Right atrium auricular region (tissue), 2 donors: ENCODE measurements around the gene MMP27. TPM values are rescaled to one million over a fixed set of nuclear protein-coding genes. Genes with fewer than 3 reads are reported as not detected.

Source experiments
- DNase-seq: peaks from one replicate; pipeline ENCODE4 v3.0.0-alpha.2; 2019; ENCODE audit warnings: low spot score
- H3K27ac ChIP-seq, 2 donors: fragments of 200-600 bp; sonication (generic); 1 replicate in 1 of 2; 2 replicates in 1 of 2; pipeline ENCODE4 v1.5.1; 2016 to 2019
- H3K27me3 ChIP-seq, 2 donors: fragments of 200-600 bp; sonication (generic); one replicate each; pipeline versions ENCODE4 v1.5.1 to v1.6.0; 2017 to 2019
- H3K36me3 ChIP-seq: fragments of 200-600 bp; sonication (generic); one replicate; pipeline ENCODE4 v1.5.1; 2016
- H3K4me1 ChIP-seq, 2 donors: fragments of 200-600 bp; sonication (generic); one replicate each; pipeline versions ENCODE4 v1.5.1 to v1.6.0; 2017 to 2019
- H3K4me3 ChIP-seq, 2 donors: fragments of 200-600 bp; sonication (generic); 1 replicate in 1 of 2; 2 replicates in 1 of 2; pipeline ENCODE4 v1.5.1; 2017 to 2019; ENCODE audit warnings: mild to moderate bottlenecking in 1 of 2, moderate library complexity in 1 of 2
- H3K9me3 ChIP-seq, 2 donors: fragments of 200-600 bp; sonication (generic); one replicate each; pipeline ENCODE4 v1.5.1; 2019
- CTCF ChIP-seq, 2 donors: fragments of 200-600 bp; sonication (generic); IDR thresholded peaks; one replicate each; pipeline ENCODE4 v1.5.1; 2019; ENCODE audit warnings: antibody characterized with exemption in 2 of 2
- total RNA-seq, 2 donors: library from RNA; depleted of rRNA; stranded (reverse); fragments of >200 nt; gene quantifications; one replicate each; pipeline ENCODE4 v1.1.0, GENCODE V29; 2016

Gene MMP27
- total RNA-seq, 2 donors from 2014 or later, result not detected

GRCh38 chr11:102708654-102709053, 3.1 kb upstream of the MMP27 start:
- no peak for DNase-seq
- no peaks in the 10 kb centered on the region for H3K36me3 ChIP-seq
- TF ChIP-seq CTCF (IDR thresholded peaks at IDR 0.05), result no peak
- no peak overlapping the region for H3K4me3 ChIP-seq
- no peak overlapping the region for H3K27ac ChIP-seq
- no peaks in the 10 kb centered on the region for H3K4me1 ChIP-seq
- no peaks in the 10 kb centered on the region for H3K27me3 ChIP-seq
- no peaks in the 10 kb centered on the region for H3K9me3 ChIP-seq

- Histone ChIP-seq H3K4me1 (no peaks in the 10 kb centered on the region), H3K4me3 (no peak overlapping the region), H3K36me3 (no peaks in the 10 kb centered on the region), H3K27me3 (no peaks in the 10 kb centered on the region), H3K27ac (no peak overlapping the region), H3K9me3 (no peaks in the 10 kb centered on the region)
- DNase-seq, result no peak
- no peak for TF ChIP-seq CTCF (IDR thresholded peaks at IDR 0.05)
These were observed 728 bp downstream of the MMP27 start for GRCh38 chr11:102704841-102705240.

GRCh38 chr11:102703826-102704493, 1.6 kb downstream of the MMP27 start:
- Histone ChIP-seq H3K27ac (no peak overlapping the region), H3K27me3 (no peaks in the 10 kb centered on the region), H3K9me3 (no peaks in the 10 kb centered on the region), H3K36me3 (no peaks in the 10 kb centered on the region), H3K4me1 (no peaks in the 10 kb centered on the region), H3K4me3 (no peak overlapping the region)
- DNase-seq, result no peak
- no peak for TF ChIP-seq CTCF (IDR thresholded peaks at IDR 0.05)

- H3K27ac ChIP-seq, result no peak overlapping the region
- no peak for TF ChIP-seq CTCF (IDR thresholded peaks at IDR 0.05)
- no peaks in the 10 kb centered on the region for H3K36me3 ChIP-seq
- no peaks in the 10 kb centered on the region for H3K9me3 ChIP-seq
- no peaks in the 10 kb centered on the region for H3K27me3 ChIP-seq
- H3K4me3 ChIP-seq, result no peak overlapping the region
- no peaks in the 10 kb centered on the region for H3K4me1 ChIP-seq
- no peak for DNase-seq
These were observed 10.4 kb downstream of the MMP27 start for GRCh38 chr11:102695201-102695600.

GRCh38 chr11:102685754-102686153, 19.8 kb downstream of the MMP27 start:
- Histone ChIP-seq H3K4me1 (no peaks in the 10 kb centered on the region), H3K4me3 (no peak overlapping the region), H3K27ac (no peak overlapping the region), H3K9me3 (no peaks in the 10 kb centered on the region), H3K27me3 (no peaks in the 10 kb centered on the region), H3K36me3 (no peaks in the 10 kb centered on the region)
- no peak for DNase-seq
- no peak for TF ChIP-seq CTCF (IDR thresholded peaks at IDR 0.05)

GRCh38 chr11:102685338-102685737, 20.2 kb downstream of the MMP27 start:
- Histone ChIP-seq H3K27me3 (no peaks in the 10 kb centered on the region), H3K4me3 (no peak overlapping the region), H3K36me3 (no peaks in the 10 kb centered on the region), H3K27ac (no peak overlapping the region), H3K9me3 (no peaks in the 10 kb centered on the region), H3K4me1 (no peaks in the 10 kb centered on the region)
- no peak for DNase-seq
- no peak for TF ChIP-seq CTCF (IDR thresholded peaks at IDR 0.05)
